Kidney capillary endothelial cell (primary cell): ENCODE results near the gene WDR33.

Source experiments
- DNase-seq: peaks from one replicate; pipeline ENCODE4 v3.0.0-alpha.2; 2018; ENCODE audit warnings: low spot score

The WDR33 gene

GRCh38 chr2:127672341-127673224, 138.4 kb downstream of the WDR33 start:
- no peak for DNase-seq

GRCh38 chr2:127671557-127672302, 139.2 kb downstream of the WDR33 start:
- DNase-seq: no peak

- DNase-seq: no peak
Observed at GRCh38 chr2:127670957-127671290, 140.0 kb downstream of the WDR33 start.

- no peak for DNase-seq
Observed at GRCh38 chr2:127670055-127670956, 140.7 kb downstream of the WDR33 start.

GRCh38 chr2:127669056-127669455, 141.9 kb downstream of the WDR33 start:
- DNase-seq: no peak

GRCh38 chr2:127665267-127665893, 145.6 kb downstream of the WDR33 start:
- no peak for DNase-seq

- no peak for DNase-seq
Observed at GRCh38 chr2:127664895-127665225, 146.1 kb downstream of the WDR33 start.

GRCh38 chr2:127664065-127664894, 146.7 kb downstream of the WDR33 start:
- peak; percentile 81 for DNase-seq

- no peak for DNase-seq
Observed at GRCh38 chr2:127663566-127664064, 147.4 kb downstream of the WDR33 start.

GRCh38 chr2:127662937-127663565, 147.9 kb downstream of the WDR33 start:
- no peak for DNase-seq

GRCh38 chr2:127661949-127662510, 148.9 kb downstream of the WDR33 start:
- DNase-seq: peak; percentile 60

- DNase-seq: no peak
Observed at GRCh38 chr2:127661072-127661649, 149.8 kb downstream of the WDR33 start.

- no peak for DNase-seq
Observed at GRCh38 chr2:127660291-127660578, 150.7 kb downstream of the WDR33 start.

- peak; percentile 77 for DNase-seq
Observed at GRCh38 chr2:127659408-127660290, 151.3 kb downstream of the WDR33 start.

GRCh38 chr2:127658641-127659407, 152.1 kb downstream of the WDR33 start:
- DNase-seq: no peak

GRCh38 chr2:127658146-127658545, 152.8 kb downstream of the WDR33 start:
- DNase-seq: no peak

GRCh38 chr2:127657232-127657595, 153.8 kb downstream of the WDR33 start:
- DNase-seq: no peak

- DNase-seq: no peak
Observed at GRCh38 chr2:127656569-127657231, 154.3 kb downstream of the WDR33 start.
